GM18526 (cell line): Measurements from ENCODE around the gene JARID2.

Experiments
- POLR2A ChIP-seq: IDR thresholded peaks from 3 replicates; pipeline ENCODE4 v1.6.1; 2011; ENCODE audit not compliant: insufficient read length; ENCODE audit errors: extremely low read depth

JARID2 gene

GRCh38 chr6:15416932-15417509, 171.2 kb downstream of the JARID2 start:
- TF ChIP-seq POLR2A = no peak

DNA sequence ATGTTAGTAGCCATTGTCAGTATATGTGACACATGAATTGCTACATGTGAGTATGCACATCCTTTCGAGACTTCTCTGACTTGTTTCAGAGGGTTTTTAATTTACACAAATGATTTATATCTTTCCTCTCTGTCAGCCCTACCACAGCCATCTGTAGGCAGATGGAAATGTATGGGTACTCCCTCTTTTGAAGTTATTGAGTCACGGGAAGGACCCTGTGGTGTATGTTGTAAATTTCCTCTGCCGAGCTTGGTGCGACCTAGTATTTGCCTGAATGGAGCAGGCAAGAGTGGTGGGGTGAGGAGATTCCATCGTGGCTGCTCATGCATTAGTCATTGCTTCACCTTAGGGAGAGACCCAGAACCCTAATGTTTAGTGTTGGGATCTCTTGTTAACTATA, 171.9 kb downstream of the JARID2 start:
- no peak for TF ChIP-seq POLR2A

DNA sequence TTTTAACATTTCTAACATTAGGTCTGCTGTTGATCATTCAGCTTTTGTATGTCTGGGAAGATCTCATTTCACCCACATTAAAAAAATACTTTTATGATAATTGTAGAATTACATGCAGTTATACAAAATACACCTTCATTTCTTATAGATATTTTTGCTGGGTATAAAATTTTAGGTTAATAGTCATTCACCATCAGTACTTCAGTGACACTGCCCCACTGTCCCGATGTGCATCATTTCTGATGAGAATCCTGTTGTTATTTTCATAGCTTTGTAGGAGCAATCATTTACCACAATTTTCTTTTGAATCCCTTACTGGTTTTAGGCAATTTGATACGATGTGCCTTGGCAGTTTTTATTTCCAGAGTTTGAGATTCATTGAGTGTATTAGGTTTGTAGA, 173.6 kb downstream of the JARID2 start:
- TF ChIP-seq POLR2A = no peak

DNA sequence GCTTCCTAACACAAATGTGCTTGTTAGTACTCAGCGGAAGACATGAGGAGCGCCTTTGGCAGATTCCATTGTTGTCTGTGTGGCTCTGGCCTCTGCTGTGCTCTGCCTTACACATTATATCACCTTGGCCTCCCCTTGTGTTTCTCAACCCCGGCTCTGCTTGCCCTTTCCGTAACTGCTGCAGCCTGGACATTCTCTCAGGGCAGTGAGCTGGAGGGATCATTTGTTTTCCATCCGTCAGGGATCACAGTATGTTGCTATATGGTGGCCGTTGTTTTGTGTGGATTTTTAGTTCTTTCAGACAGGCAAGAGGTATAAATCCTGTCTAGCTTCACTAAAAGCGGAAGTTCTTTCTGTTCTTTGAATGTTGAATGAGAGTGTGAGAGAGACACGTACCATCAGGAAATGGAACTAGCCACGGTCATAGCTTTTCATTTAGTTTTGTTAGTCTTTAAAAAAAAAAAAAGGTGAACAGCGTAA, 175.1 kb downstream of the JARID2 start:
- no peak for TF ChIP-seq POLR2A

DNA sequence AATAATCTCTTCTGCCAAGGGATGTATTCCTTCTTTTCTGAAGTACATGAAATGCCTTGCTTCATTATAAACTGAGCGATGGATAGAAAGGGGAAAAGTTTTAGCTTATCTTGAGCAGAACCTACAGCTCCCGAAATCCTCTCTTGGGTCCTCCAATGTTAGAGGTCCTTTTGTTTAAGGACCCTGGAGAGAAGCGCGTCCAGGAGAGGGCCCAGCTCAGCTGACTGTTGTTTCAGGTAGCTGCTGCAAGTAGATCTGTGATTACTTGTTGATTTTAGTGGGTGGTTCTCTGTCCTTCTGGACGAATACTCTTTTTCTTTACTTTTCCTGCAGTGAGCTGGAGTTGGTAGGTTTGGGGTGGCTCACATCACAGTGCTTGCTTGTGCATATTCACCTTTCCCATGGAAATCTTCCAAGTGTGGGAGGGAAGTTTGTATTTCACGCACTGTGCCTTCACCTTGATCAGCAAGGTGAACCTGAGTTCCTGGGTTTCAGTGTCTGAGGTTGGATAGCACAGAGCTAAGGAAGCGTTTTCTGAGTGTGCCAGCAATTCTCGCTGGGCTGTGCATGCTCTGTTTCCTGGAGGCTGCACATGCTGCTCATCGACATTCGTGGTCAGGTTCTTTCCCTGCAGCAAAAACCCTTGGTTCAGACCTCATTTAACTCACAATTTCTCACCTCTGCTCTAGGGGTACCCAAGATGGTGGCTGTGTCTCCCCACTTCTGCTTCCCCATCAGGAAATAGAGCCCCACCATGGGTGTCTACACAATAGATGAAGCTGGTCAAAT, 176.3 kb downstream of the JARID2 start:
- no peak for TF ChIP-seq POLR2A

GRCh38 chr6:15423286-15423993, 177.6 kb downstream of the JARID2 start:
- no peak for TF ChIP-seq POLR2A

GRCh38 chr6:15425947-15426346, 180.1 kb downstream of the JARID2 start:
- no peak for TF ChIP-seq POLR2A

DNA sequence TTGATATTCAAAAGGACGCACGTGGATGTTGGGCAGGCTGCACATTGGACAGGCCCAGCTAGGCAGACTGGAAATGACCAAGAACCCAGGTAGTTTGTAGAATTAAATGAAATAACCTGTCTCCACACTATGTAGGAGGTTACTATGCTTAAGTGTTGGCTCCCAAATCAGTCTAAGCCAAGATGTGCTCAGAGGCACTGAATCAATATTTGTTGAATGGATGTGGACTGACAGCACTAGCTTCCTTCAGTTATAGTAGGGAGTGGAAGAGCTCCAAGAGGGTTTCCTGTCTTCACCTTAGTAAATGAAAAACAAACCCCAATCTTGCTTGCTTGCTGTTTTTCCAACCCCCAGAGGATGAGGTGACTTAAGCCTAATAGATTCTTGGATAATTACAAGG, 180.5 kb downstream of the JARID2 start:
- no peak for TF ChIP-seq POLR2A

- TF ChIP-seq POLR2A = no peak
These were observed 181.0 kb downstream of the JARID2 start for GRCh38 chr6:15426901-15427300.

- no peak for TF ChIP-seq POLR2A
These were observed 181.6 kb downstream of the JARID2 start for GRCh38 chr6:15427331-15428070.

- no peak for TF ChIP-seq POLR2A
These were observed 183.6 kb downstream of the JARID2 start for GRCh38 chr6:15429141-15430110.

GRCh38 chr6:15430186-15430585, 184.3 kb downstream of the JARID2 start:
- no peak for TF ChIP-seq POLR2A

- no peak for TF ChIP-seq POLR2A
These were observed 185.1 kb downstream of the JARID2 start for GRCh38 chr6:15430931-15431405.
